HG03354 (cell line): Measurements from ENCODE around the gene SSX2IP.

Source experiments
- ATAC-seq: cut with Tn5 transposase; IDR thresholded peaks from one replicate; pipeline ENCODE4 v1.9.1; 2021; ENCODE audit warnings: mild to moderate bottlenecking; ENCODE audit not compliant: unreplicated experiment, poor library complexity, severe bottlenecking

SSX2IP gene

DNA sequence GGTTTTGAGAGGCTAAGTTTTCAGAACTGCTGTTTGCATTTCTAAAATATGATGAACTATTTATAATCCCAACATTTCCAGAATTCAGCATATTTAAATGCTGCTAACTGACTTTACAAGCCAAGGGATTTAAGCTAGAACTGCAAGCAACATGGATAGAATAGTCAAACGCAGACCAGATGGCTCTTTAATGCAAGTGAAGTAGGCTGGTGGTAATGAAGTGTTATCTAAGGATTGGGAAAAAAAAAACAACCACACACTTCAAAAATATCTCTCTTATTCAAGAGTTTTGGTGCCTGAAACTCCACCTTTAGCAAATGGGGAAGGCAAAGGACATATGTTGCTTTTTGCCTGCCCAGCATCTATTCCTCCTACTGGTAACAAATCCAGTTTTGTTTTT is 20.9 kb upstream of the SSX2IP start:
- no peak for ATAC-seq

DNA sequence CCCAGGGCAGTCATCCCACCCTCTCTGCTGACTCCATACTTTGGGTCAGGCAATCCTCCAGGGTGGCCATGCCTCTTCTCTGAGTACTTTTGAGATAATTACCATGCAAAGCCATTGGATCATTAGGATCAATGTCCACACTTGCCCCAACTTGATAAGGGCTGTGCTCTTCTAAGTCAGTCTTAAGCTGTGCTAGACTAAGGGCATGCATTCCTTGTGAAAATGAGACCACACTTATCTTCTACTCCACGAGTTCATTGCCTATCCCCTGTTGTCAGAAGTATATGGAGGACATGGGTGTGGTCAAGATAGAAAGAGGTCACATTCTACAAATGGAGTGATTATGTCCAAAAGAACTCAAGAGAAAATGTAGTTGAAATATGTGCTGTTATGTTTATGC is 18.9 kb upstream of the SSX2IP start:
- no peak for ATAC-seq

DNA sequence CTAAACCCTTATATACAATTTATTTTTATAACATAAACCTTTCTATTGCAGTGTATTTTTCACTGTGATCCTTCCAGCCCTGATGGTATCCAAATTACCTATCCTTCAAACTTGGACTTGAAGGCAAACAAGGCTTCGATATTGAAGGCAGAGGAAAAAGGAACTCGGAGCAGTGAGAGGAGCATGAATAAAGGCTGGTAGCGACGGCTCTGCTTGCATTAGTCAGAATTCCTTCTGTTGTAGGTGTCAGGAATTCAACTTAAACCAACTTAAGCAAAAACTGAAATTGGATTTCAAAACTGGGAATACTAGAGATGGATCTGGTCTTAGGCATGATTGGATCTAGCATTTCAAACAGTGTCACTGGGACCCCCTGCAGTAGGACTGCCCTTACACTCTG is 17.8 kb upstream of the SSX2IP start:
- ATAC-seq = no peak

DNA sequence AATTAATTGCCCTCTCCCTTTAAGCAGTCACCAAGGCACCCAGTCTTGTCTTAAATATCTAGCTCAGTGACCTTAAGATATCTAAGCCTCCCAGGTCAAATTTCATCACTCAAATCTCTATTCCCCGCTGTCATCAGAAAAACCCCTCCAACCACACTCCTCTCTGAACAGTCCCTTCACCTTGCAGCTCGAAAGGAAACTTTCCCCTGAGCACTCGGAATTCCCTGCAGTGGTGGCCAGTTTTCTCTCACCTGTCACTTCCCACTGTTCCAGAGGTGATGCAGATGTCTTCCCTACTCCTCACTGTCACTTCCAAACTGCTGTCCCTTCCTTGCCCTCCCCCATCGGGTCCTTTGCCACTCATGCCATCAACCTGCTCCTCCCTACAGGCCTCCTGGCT is 15.3 kb upstream of the SSX2IP start:
- no peak for ATAC-seq

DNA sequence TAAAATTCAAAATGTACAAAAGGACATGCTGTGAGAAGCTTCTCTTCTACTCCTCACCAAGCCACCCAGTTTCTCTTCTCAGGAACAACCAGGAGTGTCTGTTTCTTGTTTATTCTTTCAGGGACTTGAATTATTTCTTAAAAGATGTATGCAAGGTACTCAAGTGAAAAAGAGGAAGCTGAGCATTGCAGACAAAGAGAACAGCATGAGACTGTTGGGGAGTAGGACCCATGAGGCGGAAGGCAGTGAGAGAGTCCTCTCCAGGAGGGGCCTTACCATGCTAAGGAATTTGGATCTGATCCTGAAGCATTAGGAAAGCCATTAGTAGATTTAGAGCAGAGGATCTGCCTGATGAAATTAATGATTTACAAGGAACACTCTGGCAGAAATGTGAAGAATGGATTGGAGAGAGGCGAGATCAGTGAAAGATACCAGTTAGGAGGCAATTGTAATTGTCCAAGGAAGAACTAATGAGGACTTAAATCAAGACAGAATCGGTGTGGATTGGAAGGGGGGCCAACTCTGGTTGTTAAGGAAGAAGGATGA is 14.7 kb upstream of the SSX2IP start:
- no peak for ATAC-seq

- no peak for ATAC-seq
Observed at GRCh38 chr1:84703431-84703830, 13.2 kb upstream of the SSX2IP start.

DNA sequence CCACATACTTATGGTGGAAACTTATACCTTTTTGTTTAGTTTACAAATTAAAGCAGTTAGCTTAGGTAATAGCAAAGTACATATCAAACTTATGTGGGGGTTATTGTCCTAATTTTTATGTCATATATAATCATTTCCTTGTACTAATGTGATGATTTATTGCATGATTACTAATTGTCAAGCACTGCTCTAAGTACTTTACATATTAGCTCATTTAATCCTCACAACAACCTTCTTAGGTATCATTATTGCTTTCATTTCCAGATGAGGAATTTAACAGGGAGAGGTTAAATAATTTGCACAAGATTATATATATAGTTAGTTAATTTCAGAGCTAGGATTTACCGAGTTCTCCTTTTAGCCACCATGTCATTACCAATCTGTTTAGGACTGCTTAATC is 11.9 kb upstream of the SSX2IP start:
- ATAC-seq = no peak

DNA sequence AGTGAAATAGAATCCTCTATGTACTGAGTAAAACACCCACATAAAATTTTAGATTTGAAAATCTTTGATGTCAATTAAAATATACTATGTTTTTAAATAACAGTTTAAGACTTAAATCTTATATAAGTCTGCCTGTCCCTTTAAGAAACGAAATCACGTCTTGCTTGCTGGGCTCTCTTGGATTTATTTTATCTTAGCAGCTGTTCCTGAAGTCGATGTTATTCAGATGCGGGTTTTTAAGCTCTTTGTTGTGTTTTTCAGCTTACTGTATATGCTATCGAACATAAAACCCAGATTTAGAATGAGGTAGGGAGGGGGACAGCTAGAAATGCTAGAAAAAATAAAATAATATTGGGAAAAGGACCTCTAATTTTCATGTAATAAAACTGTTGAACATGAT is 11.1 kb upstream of the SSX2IP start:
- no peak for ATAC-seq

DNA sequence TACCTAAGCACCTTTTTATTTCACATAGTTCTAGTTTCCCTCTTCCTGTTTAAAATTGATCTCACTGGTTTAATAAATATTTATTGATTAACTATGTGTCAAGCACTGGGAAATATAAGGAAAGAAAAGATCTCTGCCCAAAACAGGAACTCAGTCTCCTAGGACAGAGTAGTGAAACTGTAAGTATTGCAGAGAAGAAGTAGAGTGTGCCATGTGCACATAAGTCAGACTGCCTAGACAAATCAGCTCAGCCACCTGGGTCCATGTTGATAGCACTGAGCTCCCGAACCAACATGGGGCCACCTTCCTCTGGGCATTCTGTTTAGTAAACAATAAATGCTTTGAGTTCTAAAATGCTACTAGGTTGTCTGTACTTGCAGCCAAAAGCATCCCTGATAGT is 9.8 kb upstream of the SSX2IP start:
- peak; percentile 88 for ATAC-seq

DNA sequence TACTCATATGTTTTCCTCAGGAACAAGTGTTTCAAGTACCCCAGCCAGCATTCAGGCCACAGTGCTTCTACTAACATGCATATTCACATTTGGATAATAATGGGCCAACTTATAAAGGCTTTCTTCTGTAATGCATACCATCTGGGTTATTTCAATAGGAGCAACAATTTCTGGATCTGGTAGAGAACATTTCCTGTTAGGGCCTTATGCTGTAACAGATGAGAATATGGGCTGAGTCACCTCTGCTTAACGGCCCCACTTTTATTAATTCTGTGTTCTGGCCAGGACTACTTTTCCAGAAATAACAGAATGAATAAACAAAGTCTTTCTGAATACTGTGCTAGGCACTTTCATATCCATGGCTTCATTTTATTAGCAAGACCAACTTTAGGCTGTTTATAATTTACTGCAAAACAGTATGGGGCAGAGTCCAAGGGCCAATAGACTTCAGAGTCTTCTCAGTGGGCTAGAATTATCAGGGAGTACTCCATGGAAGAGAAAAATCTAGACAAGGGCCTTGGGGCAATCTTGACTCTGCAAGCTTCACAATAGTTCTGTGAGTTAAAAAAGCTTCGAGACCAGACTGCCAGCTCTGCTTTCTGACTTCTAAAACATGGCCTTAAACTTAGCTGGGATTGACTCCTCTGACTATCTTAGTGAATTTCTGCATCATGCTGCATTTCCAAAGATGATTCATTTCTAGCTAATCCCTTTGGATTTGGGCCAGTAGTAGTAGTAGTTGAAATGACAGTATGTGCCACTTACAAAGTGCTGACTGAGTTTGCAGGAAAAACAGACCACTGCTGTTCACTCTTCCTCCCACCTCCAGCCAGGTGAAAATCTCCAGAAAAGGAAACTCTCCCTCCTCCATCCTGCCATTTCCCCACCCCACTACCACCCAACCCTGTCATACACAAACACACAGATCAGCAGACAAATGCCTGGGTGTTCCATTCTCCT is 8.2 kb upstream of the SSX2IP start:
- no peak for ATAC-seq

DNA sequence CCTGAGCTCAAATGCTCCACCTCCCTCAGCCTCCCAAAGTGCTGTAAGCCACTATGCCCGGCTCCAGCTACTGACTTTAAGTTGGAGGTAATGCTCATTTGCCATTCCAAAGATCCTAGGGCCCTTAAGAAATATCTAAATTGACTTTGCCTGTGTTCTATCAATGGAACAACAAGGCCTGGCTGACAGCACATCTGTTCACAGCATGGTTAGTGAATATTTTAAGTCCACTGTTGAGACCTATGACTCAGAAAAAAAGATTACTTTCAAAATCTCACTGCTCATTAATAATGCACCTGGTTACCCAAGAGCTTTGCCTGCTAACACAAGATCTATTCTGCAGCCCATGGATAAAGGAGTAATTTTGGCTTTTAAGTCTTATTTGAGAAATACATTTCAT is 3.5 kb upstream of the SSX2IP start:
- ATAC-seq = no peak

DNA sequence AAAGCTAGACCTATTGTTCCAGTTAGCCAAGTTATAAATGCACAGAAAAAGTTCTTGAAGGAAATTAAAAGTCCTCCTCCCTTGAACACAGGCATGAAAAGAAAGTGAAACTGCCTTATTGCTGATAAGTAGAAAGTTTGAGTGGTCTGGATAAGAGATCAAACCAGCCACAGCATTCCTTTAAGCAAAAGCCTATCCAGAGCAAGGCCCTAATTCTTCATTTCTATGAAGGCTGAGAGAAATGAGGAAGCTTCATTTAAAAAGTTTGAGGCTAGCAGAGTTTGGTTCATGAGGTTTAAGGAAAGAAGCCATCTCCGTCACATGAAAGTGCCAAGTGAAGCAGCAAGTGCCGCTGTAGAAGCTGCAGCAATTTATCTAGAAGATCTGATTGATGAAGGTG is 2.7 kb upstream of the SSX2IP start:
- ATAC-seq = no peak

GRCh38 chr1:84692391-84692790 is 2.1 kb upstream of the SSX2IP start:
- no peak for ATAC-seq

- ATAC-seq = no peak
Observed at GRCh38 chr1:84691122-84691783, 992 bp upstream of the SSX2IP start.

GRCh38 chr1:84689514-84690396 is 506 bp downstream of the SSX2IP start:
- peak; percentile 64 for ATAC-seq

DNA sequence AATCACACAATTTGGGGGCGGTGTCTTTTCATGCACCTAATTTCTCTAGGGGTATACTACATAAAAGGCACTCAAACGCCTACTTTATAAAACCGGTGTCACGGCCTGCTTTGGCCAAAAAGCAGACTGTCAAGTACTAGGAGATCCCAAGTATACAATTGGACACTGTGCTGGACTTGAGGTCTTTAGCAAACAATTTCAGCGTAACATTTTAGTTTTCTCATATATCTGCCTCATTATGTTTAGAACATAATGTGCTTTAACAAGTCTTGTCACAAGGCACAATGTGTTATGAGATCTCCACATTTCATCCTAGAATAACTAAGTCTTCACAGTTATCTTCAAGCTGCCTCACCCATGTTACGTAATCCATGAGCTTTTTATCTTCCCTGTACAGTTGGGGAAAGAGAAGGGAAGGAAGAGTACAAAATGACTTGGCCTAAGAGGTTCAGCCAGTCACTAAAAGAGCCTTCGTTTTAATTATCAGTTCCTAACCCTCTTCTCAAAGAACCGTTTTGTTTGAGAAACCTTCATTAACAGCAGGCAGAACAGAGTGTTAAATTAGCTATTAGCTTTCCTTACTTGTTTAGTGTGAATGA is 1.7 kb downstream of the SSX2IP start:
- ATAC-seq = no peak

DNA sequence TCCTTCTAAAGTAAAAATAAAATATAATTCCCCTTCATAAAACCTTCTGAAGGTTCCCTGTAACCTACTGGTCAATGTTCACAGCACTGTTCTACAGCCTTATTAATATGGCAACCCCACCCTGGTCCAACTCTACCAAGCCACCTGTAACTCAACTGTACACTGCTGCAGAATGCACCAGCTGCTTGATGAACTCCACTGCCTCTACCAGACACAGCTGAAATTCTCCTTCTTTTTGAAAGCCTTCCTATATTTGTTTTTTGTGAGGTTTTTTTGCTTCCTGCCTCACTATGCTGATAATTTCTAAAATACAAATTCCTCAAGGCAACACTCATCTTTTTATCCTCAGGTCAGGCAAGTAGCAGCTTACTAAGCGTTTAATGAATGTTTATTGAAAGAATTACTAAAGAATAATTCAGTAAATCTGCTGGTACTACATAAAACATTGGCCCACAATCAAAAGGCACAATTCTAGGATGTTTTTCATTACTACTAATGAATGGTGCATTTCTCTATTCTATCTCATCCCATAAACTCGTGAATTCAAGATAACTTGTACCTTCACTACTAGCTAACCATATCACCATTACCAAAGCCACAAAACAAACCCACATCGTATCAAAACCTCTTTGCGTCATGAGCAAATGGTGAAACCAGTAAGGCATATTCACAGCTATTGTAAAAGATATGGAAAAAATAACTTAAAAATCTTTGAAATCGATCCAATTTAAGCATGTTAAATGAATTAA is 2.4 kb downstream of the SSX2IP start:
- no peak for ATAC-seq

GRCh38 chr1:84686223-84686622 is 4.0 kb downstream of the SSX2IP start:
- no peak for ATAC-seq

DNA sequence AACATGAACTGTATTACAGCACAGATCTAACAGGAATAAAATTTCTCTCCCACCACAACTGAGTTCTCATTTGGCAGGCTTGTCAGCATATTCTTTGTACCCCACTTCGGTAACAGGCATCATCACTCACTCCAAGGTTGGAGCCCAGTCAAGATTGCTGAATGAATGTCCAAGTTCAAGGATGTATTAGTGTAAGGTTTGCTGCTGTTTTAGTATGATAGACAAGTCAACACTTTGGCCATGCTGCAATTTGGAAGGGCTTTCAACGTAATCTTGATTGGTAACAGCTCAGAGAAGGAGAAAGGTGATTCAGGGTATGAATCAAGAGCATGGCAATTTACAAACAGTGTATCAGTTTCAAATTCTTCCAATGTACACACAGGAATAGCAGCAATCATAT is 6.8 kb downstream of the SSX2IP start:
- ATAC-seq = no peak
